HCT116 (cell line): Measurements from ENCODE around the gene BBX. TPM values are rescaled to one million over a fixed set of nuclear protein-coding genes. Genes with fewer than 3 reads are reported as not detected.

Experiments used
- ATAC-seq: fragments of 200-7000 bp; cut with Tn5 transposase; 2 replicates; pipeline ENCODE4 v1.9.1; 2020; ENCODE audit warnings: mild to moderate bottlenecking, moderate library complexity
- BruUV-seq: library from RNA; stranded (reverse); fragments of 400-500 nt; replicated peaks from 2 replicates; lab custom pipeline; 2021; lab: Mats Ljungman, UMichigan
- CTCF ChIA-PET: fragments of 300-600 bp; sonication (Branson Sonifier 250); formaldehyde crosslinking; loops from one replicate; lab custom pipeline; 2021; ENCODE audit warnings: antibody characterized with exemption; lab: Charles Lee
- POLR2A ChIA-PET: fragments of 300-600, 350-600 bp; sonication (Branson Sonifier 250); formaldehyde crosslinking; loops from one replicate; lab custom pipeline; 2021; ENCODE audit warnings: antibody characterized with exemption; lab: Charles Lee
- RAD21 ChIA-PET, 2 experiments: fragments of 300-600 bp; sonication (Branson Sonifier 250); formaldehyde crosslinking; loops; one replicate each; lab custom pipeline; 2023; ENCODE audit warnings: low total read pairs in 2 of 2; ENCODE audit not compliant: uncharacterized antibody in 2 of 2, unreplicated experiment in 2 of 2, low non-redundant PET in 1 of 2; lab: Charles Lee
- DNase-seq: peaks from one replicate; pipeline ENCODE4 v3.0.0-alpha.2; 2010; ENCODE audit warnings: low read depth, low spot score
- H2AFZ ChIP-seq: fragments of 200-600 bp; shearing (Covaris generic), sonication (generic); 2 replicates; pipeline ENCODE4 v1.6.1; 2017; ENCODE audit warnings: low read depth, mixed run types, mixed read lengths, antibody characterized with exemption, low read length; ENCODE audit not compliant: poor library complexity, severe bottlenecking
- H3K27ac ChIP-seq: 2 replicates; pipeline ENCODE4 v1.5.1; 2012; ENCODE audit warnings: low read depth, low read length
- H3K27me3 ChIP-seq: fragments of 200-600 bp; sonication (generic); 2 replicates; pipeline ENCODE4 v1.6.1; 2016; ENCODE audit warnings: mixed run types, low read length, mixed read lengths; ENCODE audit not compliant: insufficient read depth
- H3K36me3 ChIP-seq, 2 experiments: fragments of 200-500 bp in 1 of 2; fragments of 200-600 bp in 1 of 2; sonication (Bioruptor generic) in 1 of 2; sonication (generic) in 1 of 2; 2 replicates each; pipeline versions ENCODE4 v1.5.1 to v1.6.1; 2014 to 2016; ENCODE audit warnings: low read length in 2 of 2, inconsistent platforms in 1 of 2, mixed read lengths in 1 of 2, mixed run types in 1 of 2; ENCODE audit not compliant: insufficient read depth in 2 of 2, control insufficient read depth in 1 of 2
- H3K4me1 ChIP-seq, 2 experiments: fragments of 200-600 bp in 1 of 2; sonication (generic) in 1 of 2; 2 replicates each; pipeline versions ENCODE4 v1.5.1 to v1.6.1; 2012 to 2017; ENCODE audit warnings: low read length in 2 of 2, inconsistent platforms in 1 of 2, mild to moderate bottlenecking in 1 of 2, mixed read lengths in 1 of 2, mixed run types in 1 of 2, moderate library complexity in 1 of 2; ENCODE audit not compliant: insufficient read depth in 2 of 2, control insufficient read depth in 1 of 2
- H3K4me2 ChIP-seq: fragments of 200-600 bp; sonication (generic); 2 replicates; pipeline ENCODE4 v1.6.1; 2017; ENCODE audit warnings: mixed run types, low read length, mixed read lengths
- H3K4me3 ChIP-seq, 2 experiments: fragments of 200-600 bp in 1 of 2; sonication (generic) in 1 of 2; replicated peaks in 1 of 2; 2 replicates each; pipeline ENCODE4 v1.5.1; 2011 to 2016; ENCODE audit warnings: low read length in 2 of 2, control low read depth in 1 of 2, low read depth in 1 of 2, mild to moderate bottlenecking in 1 of 2, mixed read lengths in 1 of 2, mixed run types in 1 of 2
- H3K79me2 ChIP-seq: fragments of 200-600 bp; sonication (generic); 2 replicates; pipeline ENCODE4 v1.6.1; 2017; ENCODE audit warnings: mild to moderate bottlenecking, mixed run types, low read length, moderate library complexity, mixed read lengths; ENCODE audit not compliant: insufficient read depth
- H3K9ac ChIP-seq: fragments of 200-600 bp; sonication (generic); 2 replicates; pipeline ENCODE4 v1.6.1; 2016; ENCODE audit warnings: low read length, mixed read lengths
- H3K9me2 ChIP-seq: fragments of 200-600 bp; sonication (generic), shearing (Covaris generic); 2 replicates; pipeline ENCODE4 v1.6.1; 2017; ENCODE audit warnings: mixed run types, mild to moderate bottlenecking, moderate library complexity; ENCODE audit not compliant: insufficient read depth
- H3K9me3 ChIP-seq, 2 experiments: fragments of 200-500 bp in 1 of 2; fragments of 200-600 bp in 1 of 2; sonication (Bioruptor generic) in 1 of 2; sonication (generic) in 1 of 2; 2 replicates each; pipeline ENCODE4 v1.6.1; 2014 to 2017; ENCODE audit warnings: low read length in 2 of 2, mixed read lengths in 2 of 2, inconsistent platforms in 1 of 2, low read depth in 1 of 2, mild to moderate bottlenecking in 1 of 2, mixed run types in 1 of 2, moderate library complexity in 1 of 2; ENCODE audit not compliant: control insufficient read depth in 1 of 2, insufficient read depth in 1 of 2
- H4K20me1 ChIP-seq: fragments of 200-600 bp; sonication (generic), shearing (Covaris generic); 2 replicates; pipeline ENCODE4 v1.6.1; 2017; ENCODE audit warnings: mixed run types, mild to moderate bottlenecking, moderate library complexity; ENCODE audit not compliant: insufficient read depth
- CBX3 ChIP-seq: IDR thresholded peaks from 2 replicates; pipeline ENCODE4 v1.6.1; 2012; ENCODE audit warnings: low read depth
- EZH2 ChIP-seq: fragments of 200-600 bp; sonication (generic); IDR thresholded peaks from 2 replicates; pipeline ENCODE4 v1.6.1; 2017; ENCODE audit warnings: antibody characterized with exemption, mixed run types
- RAD21 ChIP-seq: IDR thresholded peaks from 2 replicates; pipeline ENCODE4 v1.6.1; 2012; ENCODE audit warnings: low read depth, mild to moderate bottlenecking
- SIN3A ChIP-seq: IDR thresholded peaks from 2 replicates; pipeline ENCODE4 v1.6.1; 2012; ENCODE audit warnings: low read depth
- ZFX ChIP-seq: fragments of 450-650 bp; IDR thresholded peaks from 2 replicates; pipeline ENCODE4 v1.6.1; 2017
- intact Hi-C: fragments of 100-400 bp; cut with micrococcal nuclease; formaldehyde crosslinking; loops from 2 replicates; pipeline ENCODE4 v1.10.0; 2022
- total RNA-seq: library from RNA; stranded (reverse); gene quantifications from one replicate; pipeline ENCODE4 v1.2.1, GENCODE V29; 2021; ENCODE audit not compliant: unreplicated experiment
- TF ChIP-seq, protein P1 (sequence below): IDR thresholded peaks from 2 replicates; pipeline ENCODE4 v1.6.1; 2011; ENCODE audit warnings: mild to moderate bottlenecking, low read length, moderate library complexity; ENCODE audit not compliant: insufficient replicate concordance; ENCODE audit errors: extremely low read depth
- TF ChIP-seq, protein P2 (sequence below): IDR thresholded peaks from 2 replicates; pipeline ENCODE4 v1.6.1; 2012; ENCODE audit warnings: low read depth
- TF ChIP-seq, protein P3 (sequence below), 3 experiments: fragments of 200-600 bp in 1 of 3; sonication (generic) in 1 of 3; IDR thresholded peaks in 2 of 3; conservative IDR thresholded peaks in 1 of 3; 2 replicates each; pipeline ENCODE4 v1.5.1; 2012 to 2017; ENCODE audit warnings: low read depth in 2 of 3, low read length in 2 of 3, antibody characterized with exemption in 1 of 3, borderline replicate concordance in 1 of 3, control low read depth in 1 of 3, mild to moderate bottlenecking in 1 of 3, mixed read lengths in 1 of 3, mixed run types in 1 of 3, moderate library complexity in 1 of 3; ENCODE audit not compliant: insufficient read depth in 1 of 3
- TF ChIP-seq, protein P4 (sequence below): IDR thresholded peaks from 2 replicates; pipeline ENCODE4 v1.6.1; 2012

Gene BBX
- total RNA-seq, 1 experiment from 2014 or later: 55.6 TPM

DNA sequence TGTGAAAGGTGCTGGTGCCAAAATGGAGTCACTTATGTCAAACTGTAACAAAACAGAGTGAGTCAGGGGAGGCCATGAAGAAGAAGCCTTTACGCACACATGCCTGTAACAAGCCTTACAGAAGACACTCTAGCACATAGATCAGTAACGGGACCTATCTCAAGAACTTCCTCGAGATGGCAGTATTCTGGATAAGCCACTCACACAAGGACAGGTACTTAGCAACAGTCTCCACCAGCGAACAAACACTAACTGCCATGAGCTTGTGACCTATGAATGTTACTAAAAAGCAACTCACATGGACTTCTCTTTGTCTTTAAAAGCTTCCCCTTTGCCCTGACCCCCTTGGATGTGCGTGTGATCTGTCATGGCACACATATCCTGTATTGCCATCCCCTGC, 332.9 kb downstream of the BBX start:
- TF ChIP-seq, protein P1, sequence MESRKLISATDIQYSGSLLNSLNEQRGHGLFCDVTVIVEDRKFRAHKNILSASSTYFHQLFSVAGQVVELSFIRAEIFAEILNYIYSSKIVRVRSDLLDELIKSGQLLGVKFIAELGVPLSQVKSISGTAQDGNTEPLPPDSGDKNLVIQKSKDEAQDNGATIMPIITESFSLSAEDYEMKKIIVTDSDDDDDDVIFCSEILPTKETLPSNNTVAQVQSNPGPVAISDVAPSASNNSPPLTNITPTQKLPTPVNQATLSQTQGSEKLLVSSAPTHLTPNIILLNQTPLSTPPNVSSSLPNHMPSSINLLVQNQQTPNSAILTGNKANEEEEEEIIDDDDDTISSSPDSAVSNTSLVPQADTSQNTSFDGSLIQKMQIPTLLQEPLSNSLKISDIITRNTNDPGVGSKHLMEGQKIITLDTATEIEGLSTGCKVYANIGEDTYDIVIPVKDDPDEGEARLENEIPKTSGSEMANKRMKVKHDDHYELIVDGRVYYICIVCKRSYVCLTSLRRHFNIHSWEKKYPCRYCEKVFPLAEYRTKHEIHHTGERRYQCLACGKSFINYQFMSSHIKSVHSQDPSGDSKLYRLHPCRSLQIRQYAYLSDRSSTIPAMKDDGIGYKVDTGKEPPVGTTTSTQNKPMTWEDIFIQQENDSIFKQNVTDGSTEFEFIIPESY: no peak
- TF ChIP-seq SIN3A: no peak
- TF ChIP-seq, protein P2, sequence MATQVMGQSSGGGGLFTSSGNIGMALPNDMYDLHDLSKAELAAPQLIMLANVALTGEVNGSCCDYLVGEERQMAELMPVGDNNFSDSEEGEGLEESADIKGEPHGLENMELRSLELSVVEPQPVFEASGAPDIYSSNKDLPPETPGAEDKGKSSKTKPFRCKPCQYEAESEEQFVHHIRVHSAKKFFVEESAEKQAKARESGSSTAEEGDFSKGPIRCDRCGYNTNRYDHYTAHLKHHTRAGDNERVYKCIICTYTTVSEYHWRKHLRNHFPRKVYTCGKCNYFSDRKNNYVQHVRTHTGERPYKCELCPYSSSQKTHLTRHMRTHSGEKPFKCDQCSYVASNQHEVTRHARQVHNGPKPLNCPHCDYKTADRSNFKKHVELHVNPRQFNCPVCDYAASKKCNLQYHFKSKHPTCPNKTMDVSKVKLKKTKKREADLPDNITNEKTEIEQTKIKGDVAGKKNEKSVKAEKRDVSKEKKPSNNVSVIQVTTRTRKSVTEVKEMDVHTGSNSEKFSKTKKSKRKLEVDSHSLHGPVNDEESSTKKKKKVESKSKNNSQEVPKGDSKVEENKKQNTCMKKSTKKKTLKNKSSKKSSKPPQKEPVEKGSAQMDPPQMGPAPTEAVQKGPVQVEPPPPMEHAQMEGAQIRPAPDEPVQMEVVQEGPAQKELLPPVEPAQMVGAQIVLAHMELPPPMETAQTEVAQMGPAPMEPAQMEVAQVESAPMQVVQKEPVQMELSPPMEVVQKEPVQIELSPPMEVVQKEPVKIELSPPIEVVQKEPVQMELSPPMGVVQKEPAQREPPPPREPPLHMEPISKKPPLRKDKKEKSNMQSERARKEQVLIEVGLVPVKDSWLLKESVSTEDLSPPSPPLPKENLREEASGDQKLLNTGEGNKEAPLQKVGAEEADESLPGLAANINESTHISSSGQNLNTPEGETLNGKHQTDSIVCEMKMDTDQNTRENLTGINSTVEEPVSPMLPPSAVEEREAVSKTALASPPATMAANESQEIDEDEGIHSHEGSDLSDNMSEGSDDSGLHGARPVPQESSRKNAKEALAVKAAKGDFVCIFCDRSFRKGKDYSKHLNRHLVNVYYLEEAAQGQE: no peak
- TF ChIP-seq, protein P3, sequence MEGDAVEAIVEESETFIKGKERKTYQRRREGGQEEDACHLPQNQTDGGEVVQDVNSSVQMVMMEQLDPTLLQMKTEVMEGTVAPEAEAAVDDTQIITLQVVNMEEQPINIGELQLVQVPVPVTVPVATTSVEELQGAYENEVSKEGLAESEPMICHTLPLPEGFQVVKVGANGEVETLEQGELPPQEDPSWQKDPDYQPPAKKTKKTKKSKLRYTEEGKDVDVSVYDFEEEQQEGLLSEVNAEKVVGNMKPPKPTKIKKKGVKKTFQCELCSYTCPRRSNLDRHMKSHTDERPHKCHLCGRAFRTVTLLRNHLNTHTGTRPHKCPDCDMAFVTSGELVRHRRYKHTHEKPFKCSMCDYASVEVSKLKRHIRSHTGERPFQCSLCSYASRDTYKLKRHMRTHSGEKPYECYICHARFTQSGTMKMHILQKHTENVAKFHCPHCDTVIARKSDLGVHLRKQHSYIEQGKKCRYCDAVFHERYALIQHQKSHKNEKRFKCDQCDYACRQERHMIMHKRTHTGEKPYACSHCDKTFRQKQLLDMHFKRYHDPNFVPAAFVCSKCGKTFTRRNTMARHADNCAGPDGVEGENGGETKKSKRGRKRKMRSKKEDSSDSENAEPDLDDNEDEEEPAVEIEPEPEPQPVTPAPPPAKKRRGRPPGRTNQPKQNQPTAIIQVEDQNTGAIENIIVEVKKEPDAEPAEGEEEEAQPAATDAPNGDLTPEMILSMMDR (IDR thresholded peaks at IDR 0.05 in 2 of 3, conservative IDR thresholded peaks at IDR 0.05 in 1 of 3; ENCODE audit: borderline replicate concordance in 1 of 3, insufficient read depth in 1 of 3, low read depth in 2 of 3, low read length in 2 of 3): peak; percentile 29 to 68 (median 60); a peak in 5 of 6 replicates
- TF ChIP-seq CBX3: 0 out of 2 replicates have a peak, but pooled peaks have one; percentile 8
- no peak for TF ChIP-seq EZH2
- peak; percentile 44 for TF ChIP-seq RAD21
- no peak for TF ChIP-seq ZFX
- TF ChIP-seq, protein P4, sequence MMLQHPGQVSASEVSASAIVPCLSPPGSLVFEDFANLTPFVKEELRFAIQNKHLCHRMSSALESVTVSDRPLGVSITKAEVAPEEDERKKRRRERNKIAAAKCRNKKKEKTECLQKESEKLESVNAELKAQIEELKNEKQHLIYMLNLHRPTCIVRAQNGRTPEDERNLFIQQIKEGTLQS: no peak
- TF ChIP-seq, all 23 proteins: peak for 3
- intact Hi-C loops: loop anchor here (10.0 kb wide), 1 partner anchor 619 kb away; no protein-coding TSS in a partner anchor
- Histone ChIP-seq H3K4me1 (no peaks in the 10 kb centered on the region), H2AFZ (peak overlapping the region; percentile 2), H3K36me3 (no peaks in the 10 kb centered on the region), H3K27me3 (no peaks in the 10 kb centered on the region), H3K4me3 (no peak overlapping the region), H3K79me2 (no peaks in the 10 kb centered on the region), H4K20me1 (no peaks in the 10 kb centered on the region), H3K4me2 (no peak overlapping the region), H3K9me3 (no peaks in the 10 kb centered on the region), H3K27ac (no peak overlapping the region), H3K9me2 (no peaks in the 10 kb centered on the region), H3K9ac (no peak overlapping the region)
- ChIA-PET RAD21 (interaction anchor here in 1 of 2 experiments (0.6 kb wide), 1 partner anchor 72 kb away, joined by 4 read pairs; no protein-coding TSS in a partner anchor), CTCF (interaction anchor here (0.6 to 1.7 kb wide), 7 partner anchors 9 to 72 kb away, joined by 3 to 6 read pairs (median 4); no protein-coding TSS in a partner anchor), POLR2A (no interaction called here)
- DNase-seq (peak; percentile 65), ATAC-seq (peak; percentile 100)
- no TSS peak for BruUV-seq
